Breast epithelium (tissue), 3 donors: ENCODE results near the gene EIF4G3.

ENCODE experiments used
- POLR2A ChIP-seq: fragments of 450-650 bp; IDR thresholded peaks from one replicate; pipeline ENCODE4 v1.6.1; 2016; ENCODE audit warnings: antibody characterized with exemption, mild to moderate bottlenecking, moderate library complexity
- TF ChIP-seq, protein P1 (sequence below), 3 donors: fragments of 450-650 bp; IDR thresholded peaks; one replicate each; pipeline ENCODE4 v1.5.1; 2016 to 2017; ENCODE audit warnings: antibody characterized with exemption in 3 of 3, mild to moderate bottlenecking in 3 of 3, moderate library complexity in 3 of 3

- TF ChIP-seq, protein P1, sequence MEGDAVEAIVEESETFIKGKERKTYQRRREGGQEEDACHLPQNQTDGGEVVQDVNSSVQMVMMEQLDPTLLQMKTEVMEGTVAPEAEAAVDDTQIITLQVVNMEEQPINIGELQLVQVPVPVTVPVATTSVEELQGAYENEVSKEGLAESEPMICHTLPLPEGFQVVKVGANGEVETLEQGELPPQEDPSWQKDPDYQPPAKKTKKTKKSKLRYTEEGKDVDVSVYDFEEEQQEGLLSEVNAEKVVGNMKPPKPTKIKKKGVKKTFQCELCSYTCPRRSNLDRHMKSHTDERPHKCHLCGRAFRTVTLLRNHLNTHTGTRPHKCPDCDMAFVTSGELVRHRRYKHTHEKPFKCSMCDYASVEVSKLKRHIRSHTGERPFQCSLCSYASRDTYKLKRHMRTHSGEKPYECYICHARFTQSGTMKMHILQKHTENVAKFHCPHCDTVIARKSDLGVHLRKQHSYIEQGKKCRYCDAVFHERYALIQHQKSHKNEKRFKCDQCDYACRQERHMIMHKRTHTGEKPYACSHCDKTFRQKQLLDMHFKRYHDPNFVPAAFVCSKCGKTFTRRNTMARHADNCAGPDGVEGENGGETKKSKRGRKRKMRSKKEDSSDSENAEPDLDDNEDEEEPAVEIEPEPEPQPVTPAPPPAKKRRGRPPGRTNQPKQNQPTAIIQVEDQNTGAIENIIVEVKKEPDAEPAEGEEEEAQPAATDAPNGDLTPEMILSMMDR (IDR thresholded peaks at IDR 0.05): no peak
- no peak for TF ChIP-seq POLR2A
Observed at GRCh38 chr1:21068937-21069336, 107.8 kb downstream of the EIF4G3 start.
